K562 (cell line): ENCODE measurements around the gene RNF187. TPM values are rescaled to one million over a fixed set of nuclear protein-coding genes. Genes with fewer than 3 reads are reported as not detected.
A peak's percentile ranks its signal among the peaks of the same experiment; 100 is the strongest.

ENCODE experiments used
- ERF ChIP-seq: fragments of 450-650 bp; formaldehyde crosslinking; IDR thresholded peaks from 2 replicates; pipeline ENCODE4 v1.4.0; 2020; ENCODE audit warnings: mild to moderate bottlenecking, mixed read lengths
- EWSR1 ChIP-seq: fragments of 450-650 bp; IDR thresholded peaks from 2 replicates; pipeline ENCODE4 v1.6.1; 2018; ENCODE audit warnings: borderline replicate concordance, mild to moderate bottlenecking, low read depth, moderate library complexity; ENCODE audit not compliant: partially characterized antibody
- FOXP1 ChIP-seq: sonication (generic); formaldehyde crosslinking; IDR thresholded peaks from 2 replicates; pipeline ENCODE4 v1.8.0; 2022; ENCODE audit warnings: mild to moderate bottlenecking, missing genetic modification reagents
- HMG20A ChIP-seq: fragments of 450-650 bp; formaldehyde crosslinking; conservative IDR thresholded peaks from 2 replicates; pipeline ENCODE4 v1.4.0; 2020; ENCODE audit warnings: mild to moderate bottlenecking, mixed read lengths
- KDM4B ChIP-seq, 2 experiments: fragments of 450-650 bp in 1 of 2; sonication (generic) in 1 of 2; IDR thresholded peaks; 2 replicates each; pipeline ENCODE4 v1.6.1; 2016 to 2017; ENCODE audit warnings: borderline replicate concordance in 2 of 2, antibody characterized with exemption in 1 of 2, low read depth in 1 of 2, mild to moderate bottlenecking in 1 of 2
- ZEB2 ChIP-seq: fragments of 450-650 bp; IDR thresholded peaks from 2 replicates; pipeline ENCODE4 v1.6.1; 2016
- polyA plus RNA-seq, 8 experiments: library from polyadenylated mRNA; depleted of rRNA in 4 of 8; stranded (reverse) in 5 of 8; unstranded in 3 of 8; fragments of >200 nt; fragmentation: Nextera tagmentation in 2 of 8; fragmentation: Illumina TruSeq in 1 of 8; extraction: Ambion mirVana in 2 of 8; extraction: Trizol in 1 of 8; gene quantifications; 2 replicates each; pipeline versions ENCODE4 v1.2.1 to v1.2.3, GENCODE V29; 2011 to 2014; ENCODE audit warnings: inconsistent platforms in 1 of 8, missing spikeins in 1 of 8
- total RNA-seq, 7 experiments: library from RNA; depleted of rRNA in 6 of 7; stranded (reverse); fragments of >200 nt in 6 of 7; fragmentation: Illumina TruSeq in 2 of 7; extraction: Trizol in 2 of 7; gene quantifications; 2 replicates each; pipeline versions ENCODE4 v1.2.1 to v1.2.3, GENCODE V29; 2011 to 2021; ENCODE audit warnings: low replicate concordance in 1 of 7
- TF ChIP-seq, protein P1 (sequence below): IDR thresholded peaks from 2 replicates; pipeline ENCODE4 v1.6.1; 2012; ENCODE audit warnings: low read depth, low read length, improper control_type of control experiment, borderline replicate concordance
- TF ChIP-seq, protein P2 (sequence below), 2 experiments: fragments of 450-650 bp; formaldehyde crosslinking in 1 of 2; IDR thresholded peaks; 2 replicates each; pipeline versions ENCODE4 v1.4.0 to v1.6.1; 2014 to 2020; ENCODE audit warnings: mild to moderate bottlenecking in 2 of 2, borderline replicate concordance in 1 of 2, low read depth in 1 of 2
- TF ChIP-seq, protein P3 (sequence below): fragments of 200-800 bp; sonication (Bioruptor generic); IDR thresholded peaks from 2 replicates; pipeline ENCODE4 v1.6.1; 2017; ENCODE audit warnings: missing genetic modification characterization, missing compliant biosample characterization
- TF ChIP-seq, protein P4 (sequence below): fragments of 200-800 bp; sonication (Bioruptor generic); IDR thresholded peaks from 2 replicates; pipeline ENCODE4 v1.6.1; 2017; ENCODE audit warnings: missing genetic modification characterization, missing compliant biosample characterization
- TF ChIP-seq, protein P5 (sequence below): fragments of 450-650 bp; IDR thresholded peaks from 2 replicates; pipeline ENCODE4 v1.6.1; 2017; ENCODE audit warnings: mild to moderate bottlenecking, moderate library complexity

RNF187 gene
- total and polyA plus RNA-seq, 9 of the 15 experiments (the other 6 are each of a cell fraction or from before 2014, with no cell fraction given), result 2.3 to 119 (median 41.9) TPM

DNA sequence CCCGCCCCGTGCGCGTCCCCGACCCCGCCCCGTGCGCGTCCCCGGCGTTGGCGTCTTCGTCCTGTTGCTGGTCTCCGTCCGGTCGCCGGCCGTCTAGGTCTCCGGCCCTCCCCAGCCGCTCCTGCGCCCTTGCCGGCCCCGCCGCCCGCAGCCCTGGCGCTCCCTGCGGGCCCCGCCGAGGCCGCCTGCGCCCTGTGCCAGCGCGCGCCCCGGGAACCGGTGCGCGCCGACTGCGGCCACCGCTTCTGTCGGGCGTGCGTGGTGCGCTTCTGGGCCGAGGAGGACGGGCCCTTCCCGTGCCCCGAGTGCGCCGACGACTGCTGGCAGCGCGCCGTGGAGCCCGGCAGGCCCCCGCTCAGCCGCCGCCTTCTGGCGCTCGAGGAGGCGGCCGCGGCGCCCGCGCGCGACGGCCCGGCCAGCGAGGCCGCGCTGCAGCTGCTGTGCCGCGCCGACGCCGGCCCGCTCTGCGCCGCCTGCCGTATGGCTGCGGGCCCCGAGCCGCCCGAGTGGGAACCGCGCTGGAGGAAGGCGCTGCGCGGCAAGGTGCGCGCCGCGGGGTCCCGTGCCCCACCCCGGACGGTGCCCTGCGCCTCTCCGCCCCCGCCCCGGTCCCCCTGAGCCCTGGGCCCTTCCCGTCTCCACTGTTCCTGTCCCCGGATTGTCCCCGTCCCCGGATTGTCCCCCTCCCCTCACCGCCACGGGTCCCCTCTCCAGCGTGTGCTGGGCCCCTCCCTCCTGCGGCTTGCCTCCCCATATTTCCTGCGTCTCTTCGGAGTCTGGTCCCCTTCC is at the start of gene RNF187 (continued):
- TF ChIP-seq, protein P1, sequence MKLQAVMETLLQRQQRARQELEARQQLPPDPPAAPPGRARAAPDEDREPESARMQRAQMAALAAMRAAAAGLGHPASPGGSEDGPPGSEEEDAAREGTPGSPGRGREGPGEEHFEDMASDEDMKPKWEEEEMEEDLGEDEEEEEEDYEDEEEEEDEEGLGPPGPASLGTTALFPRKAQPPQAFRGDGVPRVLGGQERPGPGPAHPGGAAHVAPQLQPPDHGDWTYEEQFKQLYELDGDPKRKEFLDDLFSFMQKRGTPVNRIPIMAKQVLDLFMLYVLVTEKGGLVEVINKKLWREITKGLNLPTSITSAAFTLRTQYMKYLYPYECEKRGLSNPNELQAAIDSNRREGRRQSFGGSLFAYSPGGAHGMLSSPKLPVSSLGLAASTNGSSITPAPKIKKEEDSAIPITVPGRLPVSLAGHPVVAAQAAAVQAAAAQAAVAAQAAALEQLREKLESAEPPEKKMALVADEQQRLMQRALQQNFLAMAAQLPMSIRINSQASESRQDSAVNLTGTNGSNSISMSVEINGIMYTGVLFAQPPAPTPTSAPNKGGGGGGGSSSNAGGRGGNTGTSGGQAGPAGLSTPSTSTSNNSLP, result no peak
- TF ChIP-seq, protein P2, sequence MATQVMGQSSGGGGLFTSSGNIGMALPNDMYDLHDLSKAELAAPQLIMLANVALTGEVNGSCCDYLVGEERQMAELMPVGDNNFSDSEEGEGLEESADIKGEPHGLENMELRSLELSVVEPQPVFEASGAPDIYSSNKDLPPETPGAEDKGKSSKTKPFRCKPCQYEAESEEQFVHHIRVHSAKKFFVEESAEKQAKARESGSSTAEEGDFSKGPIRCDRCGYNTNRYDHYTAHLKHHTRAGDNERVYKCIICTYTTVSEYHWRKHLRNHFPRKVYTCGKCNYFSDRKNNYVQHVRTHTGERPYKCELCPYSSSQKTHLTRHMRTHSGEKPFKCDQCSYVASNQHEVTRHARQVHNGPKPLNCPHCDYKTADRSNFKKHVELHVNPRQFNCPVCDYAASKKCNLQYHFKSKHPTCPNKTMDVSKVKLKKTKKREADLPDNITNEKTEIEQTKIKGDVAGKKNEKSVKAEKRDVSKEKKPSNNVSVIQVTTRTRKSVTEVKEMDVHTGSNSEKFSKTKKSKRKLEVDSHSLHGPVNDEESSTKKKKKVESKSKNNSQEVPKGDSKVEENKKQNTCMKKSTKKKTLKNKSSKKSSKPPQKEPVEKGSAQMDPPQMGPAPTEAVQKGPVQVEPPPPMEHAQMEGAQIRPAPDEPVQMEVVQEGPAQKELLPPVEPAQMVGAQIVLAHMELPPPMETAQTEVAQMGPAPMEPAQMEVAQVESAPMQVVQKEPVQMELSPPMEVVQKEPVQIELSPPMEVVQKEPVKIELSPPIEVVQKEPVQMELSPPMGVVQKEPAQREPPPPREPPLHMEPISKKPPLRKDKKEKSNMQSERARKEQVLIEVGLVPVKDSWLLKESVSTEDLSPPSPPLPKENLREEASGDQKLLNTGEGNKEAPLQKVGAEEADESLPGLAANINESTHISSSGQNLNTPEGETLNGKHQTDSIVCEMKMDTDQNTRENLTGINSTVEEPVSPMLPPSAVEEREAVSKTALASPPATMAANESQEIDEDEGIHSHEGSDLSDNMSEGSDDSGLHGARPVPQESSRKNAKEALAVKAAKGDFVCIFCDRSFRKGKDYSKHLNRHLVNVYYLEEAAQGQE (IDR thresholded peaks at IDR 0.05; ENCODE audit: borderline replicate concordance), result no peak
- TF ChIP-seq, protein P2 (CRISPR knock-in tag; IDR thresholded peaks at IDR 0.05; ENCODE audit: low read depth), result no peak; the same call in 1 of the 2 replicates
- TF ChIP-seq HMG20A (CRISPR knock-in tag), result no peak
- TF ChIP-seq, protein P3, sequence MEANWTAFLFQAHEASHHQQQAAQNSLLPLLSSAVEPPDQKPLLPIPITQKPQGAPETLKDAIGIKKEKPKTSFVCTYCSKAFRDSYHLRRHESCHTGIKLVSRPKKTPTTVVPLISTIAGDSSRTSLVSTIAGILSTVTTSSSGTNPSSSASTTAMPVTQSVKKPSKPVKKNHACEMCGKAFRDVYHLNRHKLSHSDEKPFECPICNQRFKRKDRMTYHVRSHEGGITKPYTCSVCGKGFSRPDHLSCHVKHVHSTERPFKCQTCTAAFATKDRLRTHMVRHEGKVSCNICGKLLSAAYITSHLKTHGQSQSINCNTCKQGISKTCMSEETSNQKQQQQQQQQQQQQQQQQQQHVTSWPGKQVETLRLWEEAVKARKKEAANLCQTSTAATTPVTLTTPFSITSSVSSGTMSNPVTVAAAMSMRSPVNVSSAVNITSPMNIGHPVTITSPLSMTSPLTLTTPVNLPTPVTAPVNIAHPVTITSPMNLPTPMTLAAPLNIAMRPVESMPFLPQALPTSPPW (CRISPR knock-in tag), result peak; percentile 40
- peak in 1 of 2 experiments; percentile 0; a peak in 1 of 4 replicates for TF ChIP-seq KDM4B (IDR thresholded peaks at IDR 0.05; ENCODE audit: borderline replicate concordance in 2 of 2, low read depth in 1 of 2)
- TF ChIP-seq FOXP1 (CRISPR knock-in tag), result no peak
- TF ChIP-seq ZEB2, result 0 out of 2 replicates have a peak, but pooled peaks have one; percentile 19
- no peak for TF ChIP-seq EWSR1
- TF ChIP-seq, protein P4, sequence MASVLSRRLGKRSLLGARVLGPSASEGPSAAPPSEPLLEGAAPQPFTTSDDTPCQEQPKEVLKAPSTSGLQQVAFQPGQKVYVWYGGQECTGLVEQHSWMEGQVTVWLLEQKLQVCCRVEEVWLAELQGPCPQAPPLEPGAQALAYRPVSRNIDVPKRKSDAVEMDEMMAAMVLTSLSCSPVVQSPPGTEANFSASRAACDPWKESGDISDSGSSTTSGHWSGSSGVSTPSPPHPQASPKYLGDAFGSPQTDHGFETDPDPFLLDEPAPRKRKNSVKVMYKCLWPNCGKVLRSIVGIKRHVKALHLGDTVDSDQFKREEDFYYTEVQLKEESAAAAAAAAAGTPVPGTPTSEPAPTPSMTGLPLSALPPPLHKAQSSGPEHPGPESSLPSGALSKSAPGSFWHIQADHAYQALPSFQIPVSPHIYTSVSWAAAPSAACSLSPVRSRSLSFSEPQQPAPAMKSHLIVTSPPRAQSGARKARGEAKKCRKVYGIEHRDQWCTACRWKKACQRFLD (CRISPR knock-in tag), result peak; percentile 51
- TF ChIP-seq, protein P5, sequence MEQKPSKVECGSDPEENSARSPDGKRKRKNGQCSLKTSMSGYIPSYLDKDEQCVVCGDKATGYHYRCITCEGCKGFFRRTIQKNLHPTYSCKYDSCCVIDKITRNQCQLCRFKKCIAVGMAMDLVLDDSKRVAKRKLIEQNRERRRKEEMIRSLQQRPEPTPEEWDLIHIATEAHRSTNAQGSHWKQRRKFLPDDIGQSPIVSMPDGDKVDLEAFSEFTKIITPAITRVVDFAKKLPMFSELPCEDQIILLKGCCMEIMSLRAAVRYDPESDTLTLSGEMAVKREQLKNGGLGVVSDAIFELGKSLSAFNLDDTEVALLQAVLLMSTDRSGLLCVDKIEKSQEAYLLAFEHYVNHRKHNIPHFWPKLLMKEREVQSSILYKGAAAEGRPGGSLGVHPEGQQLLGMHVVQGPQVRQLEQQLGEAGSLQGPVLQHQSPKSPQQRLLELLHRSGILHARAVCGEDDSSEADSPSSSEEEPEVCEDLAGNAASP, result no peak
- TF ChIP-seq ERF (CRISPR knock-in tag), result peak; percentile 91
